ENCODE measurements around the gene LARP1. TPM values are rescaled to one million over a fixed set of nuclear protein-coding genes. Genes with fewer than 3 reads are reported as not detected.
A peak's percentile ranks its signal among the peaks of the same experiment; 100 is the strongest.

LARP1 gene
- total RNA-seq, 1 donor from 2014 or later, result 243 TPM

DNA sequence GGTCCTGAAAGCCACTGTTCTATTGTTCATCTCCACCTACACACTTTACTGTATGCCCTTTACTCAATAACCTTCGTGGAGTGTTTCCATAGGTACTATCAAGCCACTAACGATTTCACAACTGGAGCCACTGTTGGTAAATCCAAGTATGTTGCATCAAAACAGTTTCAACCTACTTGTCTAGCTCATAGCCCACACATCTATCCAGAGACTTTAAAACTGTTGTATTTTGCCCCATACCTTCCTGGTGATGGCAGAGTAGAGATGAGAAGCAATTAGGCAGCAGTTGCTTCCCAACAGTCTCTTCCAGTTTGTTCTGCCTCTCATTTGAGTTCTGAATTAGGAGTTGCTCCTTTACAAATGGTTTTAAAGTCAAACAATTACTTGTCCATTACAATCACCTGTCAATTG, 94.6 kb downstream of the LARP1 start:
- Mint-ChIP-seq H3K4me1 (ENCODE audit: low read depth, unreplicated experiment) (peaks cover 18% of the 10 kb centered on the region), H3K27me3 (ENCODE audit: low read depth, unreplicated experiment) (no peaks in the 10 kb centered on the region), H3K27ac (ENCODE audit: unreplicated experiment) (no peak overlapping the region), H3K4me3 (ENCODE audit: unreplicated experiment) (peak overlapping the region; percentile 86), H3K36me3 (ENCODE audit: low read depth, unreplicated experiment) (no peaks in the 10 kb centered on the region), H3K9me3 (ENCODE audit: unreplicated experiment) (no peaks in the 10 kb centered on the region)
- Histone ChIP-seq H2AFZ (ENCODE audit: low read depth, low read length) (peak overlapping the region; percentile 68), H3K9ac (ENCODE audit: low read length) (peak overlapping the region; percentile 56), H3K4me1 (ENCODE audit: insufficient read depth, low read length) (peaks cover 10% of the 10 kb centered on the region), H3K36me3 (ENCODE audit: insufficient read depth, low read length) (no peaks in the 10 kb centered on the region), H3K4me2 (ENCODE audit: low read length) (peak overlapping the region; percentile 84), H4K20me1 (ENCODE audit: insufficient read depth, low read length) (no peaks in the 10 kb centered on the region), H3K9me3 (ENCODE audit: insufficient read depth, low read depth, low read length) (no peaks in the 10 kb centered on the region), H3K4me3 (ENCODE audit: insufficient read depth, low read depth, low read length) (peak overlapping the region; percentile 54), H3K79me2 (ENCODE audit: insufficient read depth, low read length) (no peaks in the 10 kb centered on the region), H3K27ac (ENCODE audit: low read depth, low read length) (peak overlapping the region; percentile 27), H3K27me3 (ENCODE audit: insufficient read depth, low read length) (no peaks in the 10 kb centered on the region)
- no peak for FAIRE-seq
- DNase-seq (ENCODE audit: low read depth), result peak; percentile 27
- TF ChIP-seq, protein P1, sequence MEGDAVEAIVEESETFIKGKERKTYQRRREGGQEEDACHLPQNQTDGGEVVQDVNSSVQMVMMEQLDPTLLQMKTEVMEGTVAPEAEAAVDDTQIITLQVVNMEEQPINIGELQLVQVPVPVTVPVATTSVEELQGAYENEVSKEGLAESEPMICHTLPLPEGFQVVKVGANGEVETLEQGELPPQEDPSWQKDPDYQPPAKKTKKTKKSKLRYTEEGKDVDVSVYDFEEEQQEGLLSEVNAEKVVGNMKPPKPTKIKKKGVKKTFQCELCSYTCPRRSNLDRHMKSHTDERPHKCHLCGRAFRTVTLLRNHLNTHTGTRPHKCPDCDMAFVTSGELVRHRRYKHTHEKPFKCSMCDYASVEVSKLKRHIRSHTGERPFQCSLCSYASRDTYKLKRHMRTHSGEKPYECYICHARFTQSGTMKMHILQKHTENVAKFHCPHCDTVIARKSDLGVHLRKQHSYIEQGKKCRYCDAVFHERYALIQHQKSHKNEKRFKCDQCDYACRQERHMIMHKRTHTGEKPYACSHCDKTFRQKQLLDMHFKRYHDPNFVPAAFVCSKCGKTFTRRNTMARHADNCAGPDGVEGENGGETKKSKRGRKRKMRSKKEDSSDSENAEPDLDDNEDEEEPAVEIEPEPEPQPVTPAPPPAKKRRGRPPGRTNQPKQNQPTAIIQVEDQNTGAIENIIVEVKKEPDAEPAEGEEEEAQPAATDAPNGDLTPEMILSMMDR (IDR thresholded peaks at IDR 0.05; ENCODE audit: insufficient read depth, low read depth, low read length), result no peak
- no peak for TF ChIP-seq EZH2 (IDR thresholded peaks at IDR 0.05; ENCODE audit: insufficient read depth, low read length)

DNA sequence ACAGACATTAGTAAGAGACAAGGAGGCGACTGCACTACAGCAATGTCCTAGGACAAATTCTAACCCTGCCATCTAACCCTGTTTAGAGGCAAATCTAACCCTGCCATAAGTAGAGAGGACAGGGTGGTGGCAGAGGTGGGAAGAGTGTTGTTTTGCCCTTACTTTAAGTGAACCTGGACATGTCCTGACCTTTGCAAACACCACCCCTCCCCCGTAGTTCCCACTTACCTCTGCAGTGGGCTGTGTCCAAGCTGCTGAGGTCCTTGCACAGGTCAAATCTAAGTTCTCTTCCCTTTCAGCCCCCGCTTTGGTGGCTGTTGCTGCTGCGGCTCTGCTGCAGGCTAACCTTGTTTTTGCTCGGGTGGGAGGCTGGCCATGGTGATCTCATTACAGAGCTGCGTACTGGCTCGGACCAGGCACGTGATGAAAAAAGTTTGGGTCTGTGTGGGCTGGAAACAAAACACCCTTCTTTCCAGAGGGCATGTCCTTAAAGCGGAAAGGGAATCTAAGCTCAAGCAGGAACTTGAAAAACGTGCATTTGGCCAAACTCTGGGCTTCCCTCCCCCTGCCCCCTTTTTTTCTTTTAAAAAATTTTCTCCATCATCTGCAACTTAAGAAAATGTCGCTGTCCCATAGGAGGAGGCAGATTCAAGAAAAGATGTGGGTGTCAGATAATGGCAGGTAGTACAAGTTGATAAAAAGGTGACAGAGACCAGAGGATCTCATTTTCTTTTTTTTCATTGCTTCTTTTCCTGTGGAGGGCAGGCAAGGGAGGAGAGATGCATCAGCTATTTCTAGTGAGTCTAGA, 95.3 kb downstream of the LARP1 start, which contains the start of gene FAXDC2:
Gene FAXDC2 (minus strand): TSS at position 349 of the 808 bp plus-strand sequence. CDS start 12,425 bp downstream, outside the sequence.
- H3K4me3 ChIP-seq (ENCODE audit: insufficient read depth, low read depth, low read length), result peak within 1 kb of the TSS; percentile 54
- Mint-ChIP-seq H3K4me3 (ENCODE audit: unreplicated experiment) (peak within 1 kb of the TSS; percentile 86), H3K4me1 (ENCODE audit: low read depth, unreplicated experiment) (peaks cover 18% of the 10 kb centered on the region), H3K27ac (ENCODE audit: unreplicated experiment) (peak within 1 kb of the TSS; percentile 64), H3K36me3 (ENCODE audit: low read depth, unreplicated experiment) (no peaks in the 10 kb centered on the region), H3K27me3 (ENCODE audit: low read depth, unreplicated experiment) (no peaks in the 10 kb centered on the region), H3K9me3 (ENCODE audit: unreplicated experiment) (no peaks in the 10 kb centered on the region)
- H3K36me3 ChIP-seq (ENCODE audit: insufficient read depth, low read length), result no peaks in the 10 kb centered on the region
- no peak for FAIRE-seq
- H3K4me2 ChIP-seq (ENCODE audit: low read length), result peak within 1 kb of the TSS; percentile 84
- peak within 1 kb of the TSS; percentile 56 for H3K9ac ChIP-seq (ENCODE audit: low read length)
- H4K20me1 ChIP-seq (ENCODE audit: insufficient read depth, low read length), result no peaks in the 10 kb centered on the region
- TF ChIP-seq, protein P1 (IDR thresholded peaks at IDR 0.05; ENCODE audit: insufficient read depth, low read depth, low read length), result no peak
- TF ChIP-seq EZH2 (IDR thresholded peaks at IDR 0.05; ENCODE audit: insufficient read depth, low read length), result no peak
- H3K9me3 ChIP-seq (ENCODE audit: insufficient read depth, low read depth, low read length), result no peaks in the 10 kb centered on the region
- no peaks in the 10 kb centered on the region for H3K79me2 ChIP-seq (ENCODE audit: insufficient read depth, low read length)
- DNase-seq (ENCODE audit: low read depth), result peak; percentile 82
- H2AFZ ChIP-seq (ENCODE audit: low read depth, low read length), result peak within 1 kb of the TSS; percentile 68
- H3K4me1 ChIP-seq (ENCODE audit: insufficient read depth, low read length), result peaks cover 10% of the 10 kb centered on the region
- peak within 1 kb of the TSS; percentile 27 for H3K27ac ChIP-seq (ENCODE audit: low read depth, low read length)
- no peaks in the 10 kb centered on the region for H3K27me3 ChIP-seq (ENCODE audit: insufficient read depth, low read length)

DNA sequence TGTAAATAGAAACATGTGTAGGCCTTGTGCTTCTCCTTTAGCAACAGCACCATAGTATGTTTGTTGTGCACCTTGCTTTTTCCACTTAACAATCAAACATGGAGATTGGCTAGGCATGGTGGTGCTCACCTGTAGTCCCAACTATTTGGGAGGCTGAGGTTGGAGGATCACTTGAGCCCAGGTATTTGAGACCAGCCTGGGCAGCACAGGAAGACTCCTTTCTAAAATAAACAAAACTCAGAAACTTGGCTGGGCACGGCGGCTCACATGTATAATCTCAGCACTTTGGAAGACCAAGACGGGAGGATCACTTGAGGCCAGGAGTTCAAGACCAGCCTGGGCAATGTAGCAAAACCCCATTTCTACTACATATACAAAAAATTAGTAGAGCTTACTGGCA, 96.2 kb downstream of the LARP1 start:
- no peaks in the 10 kb centered on the region for H3K9me3 Mint-ChIP-seq (ENCODE audit: unreplicated experiment)
- no peak for TF ChIP-seq EZH2 (IDR thresholded peaks at IDR 0.05; ENCODE audit: insufficient read depth, low read length)
- TF ChIP-seq, protein P1 (IDR thresholded peaks at IDR 0.05; ENCODE audit: insufficient read depth, low read depth, low read length), result no peak
- H3K4me3 Mint-ChIP-seq (ENCODE audit: unreplicated experiment), result no peak overlapping the region
- FAIRE-seq (no peak), DNase-seq (ENCODE audit: low read depth) (no peak)
- no peaks in the 10 kb centered on the region for H3K79me2 ChIP-seq (ENCODE audit: insufficient read depth, low read length)
- no peaks in the 10 kb centered on the region for H3K9me3 ChIP-seq (ENCODE audit: insufficient read depth, low read depth, low read length)
- peaks cover 18% of the 10 kb centered on the region for H3K4me1 Mint-ChIP-seq (ENCODE audit: low read depth, unreplicated experiment)
- H3K36me3 ChIP-seq (ENCODE audit: insufficient read depth, low read length), result no peaks in the 10 kb centered on the region
- no peak overlapping the region for H3K27ac ChIP-seq (ENCODE audit: low read depth, low read length)
- no peak overlapping the region for H3K9ac ChIP-seq (ENCODE audit: low read length)
- no peak overlapping the region for H3K27ac Mint-ChIP-seq (ENCODE audit: unreplicated experiment)
- no peak overlapping the region for H3K4me3 ChIP-seq (ENCODE audit: insufficient read depth, low read depth, low read length)
- H3K36me3 Mint-ChIP-seq (ENCODE audit: low read depth, unreplicated experiment), result no peaks in the 10 kb centered on the region
- no peak overlapping the region for H2AFZ ChIP-seq (ENCODE audit: low read depth, low read length)
- no peaks in the 10 kb centered on the region for H4K20me1 ChIP-seq (ENCODE audit: insufficient read depth, low read length)
- H3K4me1 ChIP-seq (ENCODE audit: insufficient read depth, low read length), result peaks cover 10% of the 10 kb centered on the region
- H3K27me3 Mint-ChIP-seq (ENCODE audit: low read depth, unreplicated experiment), result no peaks in the 10 kb centered on the region
- H3K27me3 ChIP-seq (ENCODE audit: insufficient read depth, low read length), result no peaks in the 10 kb centered on the region
- no peak overlapping the region for H3K4me2 ChIP-seq (ENCODE audit: low read length)

All from astrocyte (in vitro differentiated cells and primary cell).